ENCODE data around the gene SCTR.

Gene SCTR

GRCh38 chr2:119431976-119432850 is 92.1 kb downstream of the SCTR start:
- Histone ChIP-seq H2BK120ac (ENCODE audit: low read depth, low read length) (peak overlapping the region; percentile 17), H3K4me1 (ENCODE audit: control insufficient read depth in 2 of 2, insufficient read depth in 1 of 2, low read depth in 1 of 2, low read length in 2 of 2) (peaks cover 10 to 14% of the 10 kb centered on the region in 2 donors), H4K91ac (ENCODE audit: low read depth, low read length, poor library complexity) (no peak overlapping the region), H3K27ac (replicated peaks; ENCODE audit: low read length) (no peak overlapping the region), H3K9ac (ENCODE audit: low read depth, low read length, poor library complexity) (peak overlapping the region; percentile 38), H2BK15ac (ENCODE audit: low read length) (peak overlapping the region; percentile 56), H3K4ac (ENCODE audit: low read length) (no peak overlapping the region), H3K4me2 (ENCODE audit: insufficient read depth, low read length, poor library complexity, severe bottlenecking) (peak overlapping the region; percentile 64), H3K18ac (ENCODE audit: low read length) (peak overlapping the region; percentile 88), H2AFZ (ENCODE audit: low read length) (peak overlapping the region; percentile 84), H2BK5ac (ENCODE audit: low read length) (no peak overlapping the region), H2BK12ac (ENCODE audit: low read length) (peak overlapping the region; percentile 53), H3K9me3 (replicated peaks in 1 of 2; ENCODE audit: control insufficient read depth in 2 of 2, insufficient read depth in 1 of 2, low read depth in 1 of 2, low read length in 2 of 2) (no peaks in the 10 kb centered on the region), H3K36me3 (replicated peaks in 1 of 2; ENCODE audit: control insufficient read depth in 2 of 2, insufficient read depth in 2 of 2, low read length in 2 of 2) (no peaks in the 10 kb centered on the region), H4K8ac (ENCODE audit: low read depth, low read length) (no peak overlapping the region), H3K23ac (ENCODE audit: low read depth, low read length, poor library complexity) (no peak overlapping the region), H3K27me3 (ENCODE audit: control insufficient read depth in 3 of 3, insufficient read depth in 3 of 3, low read depth in 1 of 3, low read length in 3 of 3) (peaks cover 0 to 71% (median 20%) of the 10 kb centered on the region in 3 experiments), H3K79me1 (ENCODE audit: low read depth, low read length) (no peaks in the 10 kb centered on the region), H3K4me3 (ENCODE audit: low read length in 2 of 2) (peak overlapping the region; percentile 19 to 72), H2AK5ac (ENCODE audit: low read depth, low read length) (peak overlapping the region; percentile 51), H3K14ac (ENCODE audit: low read length) (peak overlapping the region; percentile 42)
- DNase-seq (ENCODE audit: low spot score), result no peak
- no CpG with 5 or more reads among the region's 53 CpGs for WGBS, 2 donors (ENCODE audit: extremely low coverage in 2 of 2, insufficient read length in 2 of 2, insufficient replicate concordance in 1 of 2)

DNA sequence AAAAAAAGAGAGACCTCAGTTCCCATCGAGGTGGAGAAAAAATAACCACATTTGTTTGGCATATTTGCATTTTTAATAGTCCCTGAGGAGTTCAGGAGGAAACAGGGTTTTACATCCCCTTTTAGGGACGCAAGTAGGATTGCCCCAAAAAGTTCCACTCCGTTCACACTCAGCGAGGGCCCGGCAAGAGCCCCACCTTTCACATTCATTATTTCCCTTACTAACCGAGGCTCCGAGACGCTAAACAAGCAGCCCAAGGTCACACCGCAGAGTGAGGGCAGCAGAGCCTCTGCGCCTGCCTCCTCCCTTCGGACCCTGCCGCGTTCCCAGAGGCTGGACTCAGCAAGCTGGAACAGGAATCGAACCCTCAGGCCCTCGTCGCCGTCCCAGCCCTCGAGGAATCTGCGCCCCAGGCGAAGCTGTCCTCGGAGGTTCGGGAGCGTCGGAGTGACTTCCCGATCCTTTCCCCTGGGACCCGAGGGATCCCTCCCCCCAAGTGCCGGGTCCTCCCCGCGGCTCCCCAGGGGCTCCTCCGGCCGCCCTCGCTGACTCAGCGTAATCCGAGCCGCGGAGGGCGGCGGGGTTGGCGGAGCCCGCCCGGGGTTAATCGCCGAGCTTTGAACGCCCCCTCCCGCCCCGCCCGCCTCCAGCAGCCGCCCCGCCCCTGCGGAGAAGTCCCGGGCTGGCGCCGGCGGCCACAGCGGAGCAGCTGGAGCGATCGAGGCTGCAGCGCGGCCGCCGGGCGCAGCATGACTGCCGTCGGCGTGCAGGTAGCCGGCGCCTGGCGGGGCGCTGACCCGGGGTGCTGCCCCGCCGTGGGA is 92.9 kb downstream of the SCTR start, which contains the start of gene TMEM37:
Gene TMEM37, plus strand, starts transcription at position 700 of the 821 bp plus-strand sequence. Its CDS starts 50 bp downstream, at position 750.
- H2BK5ac ChIP-seq (ENCODE audit: low read length), result no peak within 1 kb of the TSS
- H3K36me3 ChIP-seq (replicated peaks in 1 of 2; ENCODE audit: control insufficient read depth in 2 of 2, insufficient read depth in 2 of 2, low read length in 2 of 2), result no peaks in the 10 kb centered on the region
- H3K79me1 ChIP-seq (ENCODE audit: low read depth, low read length), result no peaks in the 10 kb centered on the region
- H3K23ac ChIP-seq (ENCODE audit: low read depth, low read length, poor library complexity), result peak within 1 kb of the TSS; percentile 35
- peak within 1 kb of the TSS; percentile 53 for H2BK12ac ChIP-seq (ENCODE audit: low read length)
- peak within 1 kb of the TSS; percentile 42 to 72 for H3K4me3 ChIP-seq (ENCODE audit: low read length in 2 of 2)
- H4K91ac ChIP-seq (ENCODE audit: low read depth, low read length, poor library complexity), result no peak within 1 kb of the TSS
- no peak within 1 kb of the TSS for H4K8ac ChIP-seq (ENCODE audit: low read depth, low read length)
- H3K27me3 ChIP-seq (ENCODE audit: control insufficient read depth in 3 of 3, insufficient read depth in 3 of 3, low read depth in 1 of 3, low read length in 3 of 3), result peaks cover 0 to 77% (median 20%) of the 10 kb centered on the region in 3 experiments
- peak within 1 kb of the TSS; percentile 38 for H3K9ac ChIP-seq (ENCODE audit: low read depth, low read length, poor library complexity)
- H3K14ac ChIP-seq (ENCODE audit: low read length), result peak within 1 kb of the TSS; percentile 42
- H2BK120ac ChIP-seq (ENCODE audit: low read depth, low read length), result peak within 1 kb of the TSS; percentile 48
- peak; percentile 80 for DNase-seq (ENCODE audit: low spot score)
- WGBS, 2 donors (ENCODE audit: extremely low coverage in 2 of 2, insufficient read length in 2 of 2, insufficient replicate concordance in 1 of 2), result no CpG with 5 or more reads among the region's 72 CpGs
- H3K9me3 ChIP-seq (replicated peaks in 1 of 2; ENCODE audit: control insufficient read depth in 2 of 2, insufficient read depth in 1 of 2, low read depth in 1 of 2, low read length in 2 of 2), result no peaks in the 10 kb centered on the region
- H3K27ac ChIP-seq (replicated peaks; ENCODE audit: low read length), result no peak within 1 kb of the TSS
- peaks cover 10 to 14% of the 10 kb centered on the region in 2 donors for H3K4me1 ChIP-seq (ENCODE audit: control insufficient read depth in 2 of 2, insufficient read depth in 1 of 2, low read depth in 1 of 2, low read length in 2 of 2)
- no peak within 1 kb of the TSS for H3K4ac ChIP-seq (ENCODE audit: low read length)
- H2BK15ac ChIP-seq (ENCODE audit: low read length), result peak within 1 kb of the TSS; percentile 56
- H3K18ac ChIP-seq (ENCODE audit: low read length), result peak within 1 kb of the TSS; percentile 88
- peak within 1 kb of the TSS; percentile 51 for H2AK5ac ChIP-seq (ENCODE audit: low read depth, low read length)
- peak within 1 kb of the TSS; percentile 67 for H3K4me2 ChIP-seq (ENCODE audit: insufficient read depth, low read length, poor library complexity, severe bottlenecking)
- peak within 1 kb of the TSS; percentile 84 for H2AFZ ChIP-seq (ENCODE audit: low read length)

DNA sequence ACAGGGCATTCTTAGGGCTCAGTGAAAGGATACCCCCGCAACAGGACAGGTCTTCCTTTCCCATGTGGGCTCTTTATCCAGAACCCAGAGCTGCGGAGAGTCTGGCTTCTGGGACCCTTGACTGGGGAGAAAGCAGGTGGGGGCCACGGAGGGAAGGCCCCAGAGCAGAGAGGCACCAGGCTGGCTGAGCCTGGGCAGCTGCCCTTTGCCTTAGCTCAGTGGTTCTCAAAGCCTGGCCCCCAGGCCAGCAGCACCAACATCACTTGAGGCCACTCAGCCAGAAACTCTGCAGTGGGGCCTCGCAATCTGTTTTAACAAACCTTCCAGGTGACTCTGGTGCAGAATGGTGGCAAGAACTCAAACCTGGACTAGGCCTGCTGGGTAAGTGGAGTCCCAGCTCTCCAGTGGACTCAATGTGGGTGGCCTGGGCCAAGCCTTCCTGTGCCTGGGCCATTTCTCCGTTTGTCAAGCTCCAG is 94.2 kb downstream of the SCTR start:
- no peak overlapping the region for H2BK15ac ChIP-seq (ENCODE audit: low read length)
- no peak overlapping the region for H2BK5ac ChIP-seq (ENCODE audit: low read length)
- H2AK5ac ChIP-seq (ENCODE audit: low read depth, low read length), result no peak overlapping the region
- no peak overlapping the region for H3K9ac ChIP-seq (ENCODE audit: low read depth, low read length, poor library complexity)
- no peak overlapping the region for H3K4me3 ChIP-seq (ENCODE audit: low read length in 2 of 2)
- peaks cover 0 to 73% (median 20%) of the 10 kb centered on the region in 3 experiments for H3K27me3 ChIP-seq (ENCODE audit: control insufficient read depth in 3 of 3, insufficient read depth in 3 of 3, low read depth in 1 of 3, low read length in 3 of 3)
- no peak overlapping the region for H4K91ac ChIP-seq (ENCODE audit: low read depth, low read length, poor library complexity)
- H3K27ac ChIP-seq (replicated peaks; ENCODE audit: low read length), result no peak overlapping the region
- no peak overlapping the region for H3K4me2 ChIP-seq (ENCODE audit: insufficient read depth, low read length, poor library complexity, severe bottlenecking)
- H4K8ac ChIP-seq (ENCODE audit: low read depth, low read length), result no peak overlapping the region
- no peak overlapping the region for H2BK120ac ChIP-seq (ENCODE audit: low read depth, low read length)
- no peak overlapping the region for H2BK12ac ChIP-seq (ENCODE audit: low read length)
- H3K23ac ChIP-seq (ENCODE audit: low read depth, low read length, poor library complexity), result no peak overlapping the region
- H3K4me1 ChIP-seq (ENCODE audit: control insufficient read depth in 2 of 2, insufficient read depth in 1 of 2, low read depth in 1 of 2, low read length in 2 of 2), result peaks cover 10 to 14% of the 10 kb centered on the region in 2 donors
- no peak for DNase-seq (ENCODE audit: low spot score)
- no peaks in the 10 kb centered on the region for H3K79me1 ChIP-seq (ENCODE audit: low read depth, low read length)
- no CpG with 5 or more reads among the region's 5 CpGs for WGBS, 2 donors (ENCODE audit: extremely low coverage in 2 of 2, insufficient read length in 2 of 2, insufficient replicate concordance in 1 of 2)
- H3K4ac ChIP-seq (ENCODE audit: low read length), result no peak overlapping the region
- no peak overlapping the region for H2AFZ ChIP-seq (ENCODE audit: low read length)
- no peaks in the 10 kb centered on the region for H3K9me3 ChIP-seq (replicated peaks in 1 of 2; ENCODE audit: control insufficient read depth in 2 of 2, insufficient read depth in 1 of 2, low read depth in 1 of 2, low read length in 2 of 2)
- peak overlapping the region; percentile 72 for H3K18ac ChIP-seq (ENCODE audit: low read length)
- H3K14ac ChIP-seq (ENCODE audit: low read length), result no peak overlapping the region
- H3K36me3 ChIP-seq (replicated peaks in 1 of 2; ENCODE audit: control insufficient read depth in 2 of 2, insufficient read depth in 2 of 2, low read length in 2 of 2), result no peaks in the 10 kb centered on the region

Data from neuronal stem cell (in vitro differentiated cells).